Raji (cell line): ENCODE data around the gene RAD21L1.

ENCODE experiments used
- POLR2A ChIP-seq: IDR thresholded peaks from 2 replicates; pipeline ENCODE4 v1.6.1; 2011; ENCODE audit warnings: low read depth, low read length, control low read depth; ENCODE audit not compliant: insufficient read depth

RAD21L1 gene

DNA sequence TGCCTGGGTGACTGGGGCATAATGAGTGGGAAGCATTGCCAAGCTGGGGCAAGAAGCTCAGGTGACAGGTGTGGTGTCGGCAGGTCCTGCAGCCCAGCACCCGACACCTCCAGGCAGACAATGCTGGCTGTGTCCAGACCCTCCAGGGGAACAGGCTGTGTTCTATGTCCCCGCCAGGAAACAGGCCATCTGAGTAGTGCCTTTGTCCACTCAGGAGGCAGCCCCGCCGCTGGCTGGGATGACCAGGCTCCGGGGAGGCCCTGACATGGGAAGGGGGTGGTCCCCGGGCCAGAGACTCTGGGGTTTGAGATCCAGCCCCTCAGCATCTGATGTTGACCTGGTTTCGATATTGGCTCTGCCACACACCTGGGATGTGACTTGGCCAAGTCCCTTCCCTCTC is 68.7 kb downstream of the RAD21L1 start:
- TF ChIP-seq POLR2A = no peak

DNA sequence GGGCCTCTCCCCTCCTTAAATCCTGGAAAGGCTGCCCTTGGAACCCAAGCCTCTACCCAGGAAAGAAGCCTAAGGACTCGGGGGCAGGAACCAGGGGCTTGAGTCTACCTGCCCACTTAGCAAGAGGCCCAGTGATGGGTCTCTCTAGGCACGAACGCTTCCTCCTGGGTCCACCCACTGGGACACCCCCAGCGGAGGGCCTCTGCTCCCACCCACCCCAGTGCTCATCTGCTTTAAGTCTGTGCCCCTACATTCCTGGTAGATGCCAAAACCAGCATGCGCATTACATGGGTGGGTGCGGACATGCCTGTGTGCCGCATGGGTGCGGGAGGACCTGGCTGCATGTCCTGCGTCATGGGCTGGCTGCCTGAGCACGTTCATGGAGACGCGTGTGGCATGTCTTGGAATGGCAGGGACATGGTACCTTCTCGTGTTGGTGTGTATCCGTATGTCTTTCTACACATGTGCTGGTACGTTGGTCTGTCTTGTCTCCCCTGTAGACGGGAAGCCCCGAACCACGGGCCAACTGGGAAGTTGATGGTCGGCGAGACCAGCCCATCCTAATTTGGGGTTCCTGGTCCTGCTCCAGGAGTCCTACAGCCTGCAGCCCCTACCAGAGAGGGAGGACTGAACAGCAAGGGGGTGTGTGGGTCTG is 69.6 kb downstream of the RAD21L1 start:
- no peak for TF ChIP-seq POLR2A

- TF ChIP-seq POLR2A = no peak
These were observed 70.3 kb downstream of the RAD21L1 start for GRCh38 chr20:1296117-1296610.

DNA sequence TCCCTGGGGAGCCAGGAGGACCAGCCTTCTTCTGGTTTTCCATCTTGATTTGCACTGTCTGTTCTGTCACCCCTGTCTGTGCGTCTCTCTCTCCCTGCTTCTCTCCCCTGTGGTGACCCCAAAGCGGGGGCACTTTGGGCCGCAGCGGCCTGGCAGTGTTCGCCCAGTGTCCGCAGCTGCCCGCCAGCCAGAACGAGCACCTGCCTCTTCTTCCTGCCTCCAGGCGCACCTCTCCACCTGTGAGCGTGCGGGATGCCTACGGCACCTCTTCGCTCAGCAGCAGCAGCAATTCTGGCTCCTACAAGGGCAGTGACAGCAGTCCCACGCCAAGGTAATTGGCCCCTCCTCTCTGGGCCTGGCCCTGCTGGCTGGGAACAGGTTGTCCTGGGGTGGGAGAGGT is 71.1 kb downstream of the RAD21L1 start:
- no peak for TF ChIP-seq POLR2A

DNA sequence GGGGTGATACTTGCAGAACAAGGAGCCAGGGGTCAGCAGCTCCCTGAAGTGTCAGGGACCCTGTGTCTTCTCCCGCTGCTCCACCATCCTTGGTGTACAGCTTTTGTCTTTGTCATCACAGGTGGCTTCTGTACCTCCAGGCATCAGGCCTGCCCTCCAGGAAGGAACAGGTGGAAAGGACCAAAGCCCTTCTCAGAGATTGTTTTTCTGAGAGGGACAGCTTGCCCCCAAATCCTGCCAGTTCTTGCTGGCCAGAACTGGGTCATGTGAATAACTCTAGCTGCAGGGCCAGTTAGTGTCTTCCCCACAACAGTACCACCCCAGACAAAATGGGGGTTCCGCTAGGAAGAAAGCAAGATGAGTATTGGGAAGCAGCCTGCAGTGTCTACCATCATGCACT is 71.6 kb downstream of the RAD21L1 start:
- no peak for TF ChIP-seq POLR2A

DNA sequence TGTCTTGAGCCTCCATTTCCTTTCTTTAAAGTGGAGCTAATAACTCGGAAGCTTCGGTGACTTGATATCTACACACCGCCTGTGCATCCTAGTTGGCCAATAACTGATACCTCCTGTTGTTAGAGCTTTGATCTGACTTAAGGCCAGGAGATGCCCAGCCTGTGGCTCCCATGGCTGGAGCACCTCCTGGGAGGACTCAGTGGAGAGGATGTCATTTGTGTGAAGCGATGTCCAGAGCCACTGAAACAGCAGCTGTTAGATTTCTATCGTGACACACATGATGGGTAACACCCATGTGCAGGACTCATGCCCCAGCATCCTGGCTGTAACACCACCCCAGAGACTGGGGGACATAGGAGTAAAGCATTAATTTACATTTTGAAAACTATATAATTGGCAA is 72.3 kb downstream of the RAD21L1 start:
- TF ChIP-seq POLR2A = no peak

GRCh38 chr20:1298888-1299511 is 73.2 kb downstream of the RAD21L1 start:
- TF ChIP-seq POLR2A = no peak

- no peak for TF ChIP-seq POLR2A
These were observed 73.7 kb downstream of the RAD21L1 start for GRCh38 chr20:1299522-1299921.

DNA sequence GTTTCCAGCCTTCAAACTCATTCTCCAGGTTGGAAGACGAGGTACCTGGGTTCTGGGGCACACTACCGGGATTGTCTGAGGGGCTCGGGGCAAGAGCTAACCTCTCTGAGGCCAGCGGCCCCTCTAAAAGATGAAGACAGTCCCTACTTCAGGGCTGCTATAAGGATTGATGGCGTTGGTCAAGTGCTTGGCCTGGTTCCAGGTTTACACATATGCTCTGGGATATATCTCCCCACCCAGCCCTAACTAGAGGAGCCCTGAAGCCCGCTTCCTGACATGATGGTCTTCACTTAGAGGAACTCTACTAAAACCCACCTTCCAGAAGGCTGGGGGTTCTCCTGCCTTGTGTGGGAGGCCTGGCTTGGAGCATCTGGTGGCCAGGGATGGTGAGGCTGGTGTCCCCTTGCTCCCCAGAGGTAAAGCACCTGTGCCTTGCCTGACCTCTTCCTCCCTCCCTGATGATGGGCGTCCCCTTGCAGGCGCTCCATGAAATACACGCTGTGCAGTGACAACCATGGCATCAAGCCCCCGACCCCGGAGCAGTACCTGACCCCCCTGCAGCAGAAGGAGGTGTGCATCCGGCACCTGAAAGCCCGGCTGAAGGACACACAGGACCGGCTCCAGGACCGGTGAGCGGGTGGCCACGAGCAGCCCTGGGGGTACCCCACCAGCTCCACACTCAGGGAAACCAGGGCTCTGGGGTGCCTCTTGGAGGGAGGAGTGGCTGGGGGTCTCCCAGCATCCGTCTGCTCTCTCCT is 74.4 kb downstream of the RAD21L1 start:
- no peak for TF ChIP-seq POLR2A

- no peak for TF ChIP-seq POLR2A
These were observed 75.2 kb downstream of the RAD21L1 start for GRCh38 chr20:1301031-1301529.

- TF ChIP-seq POLR2A = no peak
These were observed 77.1 kb downstream of the RAD21L1 start for GRCh38 chr20:1302685-1303541.

DNA sequence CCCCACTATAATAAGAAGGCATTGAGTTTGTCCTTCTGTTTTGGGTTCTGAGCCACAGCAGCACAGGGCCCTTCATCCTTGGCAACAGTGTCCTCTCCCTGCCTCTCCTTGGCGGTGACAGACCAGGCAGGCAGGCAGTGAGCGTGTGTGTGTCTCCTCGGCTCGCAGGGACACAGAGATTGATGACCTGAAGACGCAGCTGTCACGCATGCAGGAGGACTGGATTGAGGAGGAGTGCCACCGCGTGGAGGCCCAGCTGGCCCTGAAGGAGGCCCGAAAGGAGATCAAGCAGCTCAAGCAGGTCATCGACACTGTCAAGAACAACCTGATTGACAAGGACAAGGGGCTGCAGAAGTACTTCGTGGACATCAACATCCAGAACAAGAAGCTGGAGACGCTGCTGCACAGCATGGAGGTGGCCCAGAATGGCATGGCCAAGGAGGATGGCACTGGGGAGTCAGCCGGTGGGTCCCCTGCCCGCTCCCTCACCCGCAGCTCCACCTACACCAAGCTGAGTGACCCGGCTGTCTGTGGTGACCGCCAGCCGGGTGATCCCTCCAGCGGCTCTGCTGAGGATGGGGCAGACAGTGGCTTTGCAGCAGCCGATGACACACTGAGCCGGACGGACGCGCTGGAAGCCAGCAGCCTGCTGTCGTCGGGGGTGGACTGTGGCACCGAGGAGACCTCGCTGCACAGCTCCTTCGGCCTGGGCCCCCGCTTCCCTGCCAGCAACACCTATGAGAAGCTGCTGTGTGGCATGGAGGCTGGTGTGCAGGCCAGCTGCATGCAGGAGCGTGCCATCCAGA is 79.1 kb downstream of the RAD21L1 start:
- no peak for TF ChIP-seq POLR2A
